IMR-90 (cell line): ENCODE data around the gene ACSS3. TPM values are rescaled to one million over a fixed set of nuclear protein-coding genes. Genes with fewer than 3 reads are reported as not detected.

Experiments
- ATAC-seq: fragments of 200-7000 bp; cut with Tn5 transposase; 2 replicates; pipeline ENCODE4 v1.9.1; 2020; ENCODE audit warnings: low read depth, mild to moderate bottlenecking, moderate library complexity
- BruUV-seq: library from RNA; stranded (reverse); fragments of 400-500 nt; replicated peaks from 2 replicates; lab custom pipeline; 2021; lab: Mats Ljungman, UMichigan
- CTCF ChIA-PET: fragments of 300-600 bp; formaldehyde crosslinking; extraction: SDS; loops from one replicate; lab custom pipeline; 2021; ENCODE audit warnings: antibody characterized with exemption; lab: Yijun Ruan, JAX
- POLR2A ChIA-PET: fragments of 300-600 bp; sonication (Branson Sonifier 250); formaldehyde crosslinking; loops from one replicate; lab custom pipeline; 2022; ENCODE audit warnings: antibody characterized with exemption; ENCODE audit not compliant: unreplicated experiment; lab: Charles Lee
- DNase-seq: peaks from one replicate; pipeline ENCODE4 v3.0.0; 2013
- H2AFZ ChIP-seq: replicated peaks from 2 replicates; pipeline ENCODE3; 2013; ENCODE audit warnings: low read length, mild to moderate bottlenecking; ENCODE audit not compliant: poor library complexity
- H2AK5ac ChIP-seq: 2 replicates; pipeline ENCODE4 v1.6.1; 2013; ENCODE audit warnings: low read depth, low read length, inconsistent platforms
- H2AK9ac ChIP-seq: replicated peaks from 2 replicates; pipeline ENCODE3; 2013; ENCODE audit warnings: mild to moderate bottlenecking, low read depth, low read length, moderate library complexity; ENCODE audit not compliant: poor library complexity
- H2BK120ac ChIP-seq: 2 replicates; pipeline ENCODE4 v1.6.1; 2013; ENCODE audit warnings: low read depth, low read length, inconsistent platforms
- H2BK15ac ChIP-seq: 3 replicates; pipeline ENCODE4 v1.6.1; 2013; ENCODE audit warnings: low read depth, low read length, inconsistent platforms
- H2BK20ac ChIP-seq: 2 replicates; pipeline ENCODE4 v1.6.1; 2013; ENCODE audit warnings: low read depth, mild to moderate bottlenecking, inconsistent platforms, low read length, moderate library complexity
- H2BK5ac ChIP-seq: 2 replicates; pipeline ENCODE4 v1.6.1; 2013; ENCODE audit warnings: mild to moderate bottlenecking, low read depth, low read length, inconsistent platforms; ENCODE audit not compliant: poor library complexity, severe bottlenecking
- H3K14ac ChIP-seq: replicated peaks from 2 replicates; pipeline ENCODE4 v1.6.1; 2013; ENCODE audit warnings: low read depth, low read length, inconsistent platforms
- H3K18ac ChIP-seq: 2 replicates; pipeline ENCODE4 v1.6.1; 2013; ENCODE audit warnings: low read depth, low read length, control low read depth
- H3K23ac ChIP-seq: 2 replicates; pipeline ENCODE4 v1.6.1; 2013; ENCODE audit warnings: low read depth, low read length, inconsistent platforms
- H3K27ac ChIP-seq: 2 replicates; pipeline ENCODE4 v1.5.1; 2013; ENCODE audit warnings: mild to moderate bottlenecking, control low read depth, low read length; ENCODE audit not compliant: insufficient read depth
- H3K27me3 ChIP-seq: 2 replicates; pipeline ENCODE4 v1.6.1; 2013; ENCODE audit warnings: low read length; ENCODE audit not compliant: control insufficient read depth, insufficient read depth
- H3K36me3 ChIP-seq: 2 replicates; pipeline ENCODE4 v1.6.1; 2013; ENCODE audit warnings: low read length, mixed read lengths; ENCODE audit not compliant: control insufficient read depth, insufficient read depth
- H3K4ac ChIP-seq: 2 replicates; pipeline ENCODE4 v1.6.1; 2013; ENCODE audit warnings: low read depth, low read length, inconsistent platforms
- H3K4me1 ChIP-seq: 2 replicates; pipeline ENCODE4 v1.6.1; 2013; ENCODE audit warnings: low read length, mixed read lengths; ENCODE audit not compliant: control insufficient read depth, insufficient read depth
- H3K4me2 ChIP-seq: 2 replicates; pipeline ENCODE4 v1.6.1; 2013; ENCODE audit warnings: low read depth, mild to moderate bottlenecking, control low read depth, low read length, moderate library complexity
- H3K4me3 ChIP-seq: 2 replicates; pipeline ENCODE4 v1.5.1; 2013; ENCODE audit warnings: low read depth, mild to moderate bottlenecking, control low read depth, low read length, moderate library complexity; ENCODE audit not compliant: insufficient read depth
- H3K56ac ChIP-seq: 2 replicates; pipeline ENCODE4 v1.6.1; 2013; ENCODE audit warnings: low read length, inconsistent platforms; ENCODE audit not compliant: insufficient read depth; ENCODE audit errors: extremely low read depth
- H3K79me1 ChIP-seq, 2 experiments: 2 replicates each; pipeline ENCODE4 v1.6.1; 2013; ENCODE audit warnings: low read length in 2 of 2, inconsistent platforms in 1 of 2, low read depth in 1 of 2
- H3K9ac ChIP-seq: 2 replicates; pipeline ENCODE4 v1.6.1; 2013; ENCODE audit warnings: low read depth, low read length, control low read depth
- H3K9me1 ChIP-seq: 2 replicates; pipeline ENCODE4 v1.6.1; 2013; ENCODE audit warnings: low read length, inconsistent platforms; ENCODE audit not compliant: insufficient read depth
- H3K9me3 ChIP-seq: 2 replicates; pipeline ENCODE4 v1.6.1; 2013; ENCODE audit warnings: low read length; ENCODE audit not compliant: control insufficient read depth, insufficient read depth
- H4K20me1 ChIP-seq: 2 replicates; pipeline ENCODE4 v1.6.1; 2013; ENCODE audit warnings: low read length, inconsistent platforms; ENCODE audit not compliant: insufficient read depth
- H4K5ac ChIP-seq: 2 replicates; pipeline ENCODE4 v1.6.1; 2013; ENCODE audit warnings: mild to moderate bottlenecking, low read depth, low read length, control low read depth
- H4K8ac ChIP-seq, 2 experiments: 2 replicates each; pipeline ENCODE4 v1.6.1; 2013; ENCODE audit warnings: low read depth in 2 of 2, low read length in 2 of 2, control low read depth in 1 of 2, inconsistent platforms in 1 of 2
- H4K91ac ChIP-seq: 2 replicates; pipeline ENCODE4 v1.6.1; 2013; ENCODE audit warnings: low read depth, low read length, inconsistent platforms; ENCODE audit not compliant: insufficient read depth
- BHLHE40 ChIP-seq: fragments of 150-350 bp; IDR thresholded peaks from 2 replicates; pipeline ENCODE4 v1.6.1; 2016; ENCODE audit warnings: mild to moderate bottlenecking, low read depth, low read length
- CEBPB ChIP-seq: IDR thresholded peaks from 2 replicates; pipeline ENCODE4 v1.6.1; 2012; ENCODE audit warnings: low read depth, low read length, improper control_type of control experiment
- FOS ChIP-seq: fragments of 150-350 bp; IDR thresholded peaks from 2 replicates; pipeline ENCODE4 v1.6.1; 2016; ENCODE audit warnings: low read depth, low read length
- MAZ ChIP-seq: IDR thresholded peaks from 2 replicates; pipeline ENCODE4 v1.6.1; 2012; ENCODE audit warnings: low read depth, mild to moderate bottlenecking, low read length, improper control_type of control experiment, moderate library complexity, borderline replicate concordance
- MXI1 ChIP-seq: IDR thresholded peaks from 2 replicates; pipeline ENCODE4 v1.6.1; 2012; ENCODE audit warnings: low read depth, mild to moderate bottlenecking, low read length, moderate library complexity, borderline replicate concordance
- NFE2L2 ChIP-seq: fragments of 150-350 bp; IDR thresholded peaks from 2 replicates; pipeline ENCODE4 v1.6.1; 2016; ENCODE audit warnings: low read depth, mild to moderate bottlenecking, low read length
- RCOR1 ChIP-seq: IDR thresholded peaks from 2 replicates; pipeline ENCODE4 v1.6.1; 2012; ENCODE audit warnings: mild to moderate bottlenecking, low read length, improper control_type of control experiment; ENCODE audit not compliant: insufficient replicate concordance
- RFX5 ChIP-seq: IDR thresholded peaks from 2 replicates; pipeline ENCODE4 v1.8.0; 2012; ENCODE audit warnings: low read depth, mild to moderate bottlenecking, low read length, moderate library complexity
- SMC3 ChIP-seq: fragments of 150-350 bp; IDR thresholded peaks from 2 replicates; pipeline ENCODE4 v1.6.1; 2016; ENCODE audit warnings: low read depth, mild to moderate bottlenecking, antibody characterized with exemption, low read length, moderate library complexity
- dilution Hi-C: fragments of 300-500 bp; cut with HindIII; formaldehyde crosslinking; loops from one replicate; pipeline ENCODE4 v1.14.3; 2018; ENCODE audit warnings: low sequenced_read_pairs; ENCODE audit not compliant: unreplicated experiment
- in situ Hi-C: fragments of 300-500 bp; cut with MboI; formaldehyde crosslinking; loops from 3 replicates; pipeline ENCODE4 v1.14.3; 2019; ENCODE audit warnings: low sequenced_read_pairs, inconsistent platforms, mixed read lengths
- intact Hi-C: fragments of 100-400 bp; cut with micrococcal nuclease; formaldehyde crosslinking; loops from 2 replicates; pipeline ENCODE4 v1.10.0; 2022
- polyA plus RNA-seq, 3 experiments: library from polyadenylated mRNA; depleted of rRNA; stranded (reverse); fragments of >200 nt; gene quantifications; 2 replicates each; pipeline ENCODE4 v1.2.3, GENCODE V29; 2012; ENCODE audit warnings: low replicate concordance in 1 of 3
- total RNA-seq: library from RNA; depleted of rRNA; stranded (reverse); fragments of >200 nt; gene quantifications from 2 replicates; pipeline ENCODE4 v1.2.3, GENCODE V29; 2012
- TF ChIP-seq, protein P1 (sequence below): fragments of 150-350 bp; IDR thresholded peaks from 2 replicates; pipeline ENCODE4 v1.6.1; 2017; ENCODE audit warnings: mild to moderate bottlenecking, antibody characterized with exemption, low read length, low read depth
- TF ChIP-seq, protein P2 (sequence below): fragments of 150-350 bp; IDR thresholded peaks from 2 replicates; pipeline ENCODE4 v1.6.1; 2016; ENCODE audit warnings: low read depth, mild to moderate bottlenecking, low read length, moderate library complexity, borderline replicate concordance
- TF ChIP-seq, protein P3 (sequence below): conservative IDR thresholded peaks from 2 replicates; pipeline ENCODE4 v1.5.1; 2012; ENCODE audit warnings: mild to moderate bottlenecking, low read depth, low read length, improper control_type of control experiment

The ACSS3 gene
- total and polyA plus RNA-seq, 2 of the 4 experiments (the other 2 are of a cell fraction) = 0.84 to 2.0 TPM

DNA sequence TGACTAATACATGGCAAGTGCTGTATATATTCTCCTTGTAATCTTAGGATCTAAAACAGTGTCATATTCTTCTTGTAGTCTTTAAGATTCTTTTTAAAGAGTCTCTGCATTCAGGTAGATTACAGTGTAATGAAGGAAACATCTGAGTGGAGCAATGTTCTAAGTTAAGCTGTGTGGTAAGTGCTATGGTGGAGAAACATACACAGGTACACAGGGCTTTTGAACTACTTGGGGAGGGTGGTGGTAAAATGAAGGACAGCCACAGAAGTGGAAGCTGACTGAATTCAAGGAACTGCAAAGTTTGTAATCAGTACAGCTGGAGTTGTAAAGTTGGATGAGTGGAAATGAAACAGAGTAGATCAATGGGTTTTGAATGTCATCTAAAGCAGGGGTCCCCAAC lies 27.8 kb downstream of the ACSS3 start:
- Histone ChIP-seq H2BK20ac (no peak overlapping the region), H3K4ac (no peak overlapping the region), H3K27me3 (no peaks in the 10 kb centered on the region), H4K20me1 (no peaks in the 10 kb centered on the region), H2BK5ac (no peak overlapping the region), H3K23ac (no peak overlapping the region), H2BK120ac (no peak overlapping the region), H4K8ac (no peak overlapping the region), H3K4me1 (no peaks in the 10 kb centered on the region), H3K9ac (no peak overlapping the region), H3K18ac (no peak overlapping the region), H3K4me2 (no peak overlapping the region), H2BK15ac (no peak overlapping the region), H2AK9ac (no peak overlapping the region), H3K9me3 (no peaks in the 10 kb centered on the region), H3K14ac (no peak overlapping the region), H3K9me1 (no peaks in the 10 kb centered on the region), H3K56ac (no peak overlapping the region), H3K4me3 (no peak overlapping the region), H2AFZ (no peak overlapping the region), H3K36me3 (no peaks in the 10 kb centered on the region), H4K5ac (no peak overlapping the region), H3K27ac (no peak overlapping the region), H2AK5ac (no peak overlapping the region), H3K79me1 (no peaks in the 10 kb centered on the region), H4K91ac (no peak overlapping the region)
- BruUV-seq = no TSS peak
- TF ChIP-seq RCOR1 (no peak), FOS (no peak), SMC3 (no peak), RFX5 (no peak), CEBPB (no peak), MAZ (no peak), NFE2L2 (no peak), BHLHE40 (no peak), MXI1 (no peak)
- TF ChIP-seq, protein P1, sequence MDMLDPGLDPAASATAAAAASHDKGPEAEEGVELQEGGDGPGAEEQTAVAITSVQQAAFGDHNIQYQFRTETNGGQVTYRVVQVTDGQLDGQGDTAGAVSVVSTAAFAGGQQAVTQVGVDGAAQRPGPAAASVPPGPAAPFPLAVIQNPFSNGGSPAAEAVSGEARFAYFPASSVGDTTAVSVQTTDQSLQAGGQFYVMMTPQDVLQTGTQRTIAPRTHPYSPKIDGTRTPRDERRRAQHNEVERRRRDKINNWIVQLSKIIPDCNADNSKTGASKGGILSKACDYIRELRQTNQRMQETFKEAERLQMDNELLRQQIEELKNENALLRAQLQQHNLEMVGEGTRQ = no peak
- TF ChIP-seq, protein P2, sequence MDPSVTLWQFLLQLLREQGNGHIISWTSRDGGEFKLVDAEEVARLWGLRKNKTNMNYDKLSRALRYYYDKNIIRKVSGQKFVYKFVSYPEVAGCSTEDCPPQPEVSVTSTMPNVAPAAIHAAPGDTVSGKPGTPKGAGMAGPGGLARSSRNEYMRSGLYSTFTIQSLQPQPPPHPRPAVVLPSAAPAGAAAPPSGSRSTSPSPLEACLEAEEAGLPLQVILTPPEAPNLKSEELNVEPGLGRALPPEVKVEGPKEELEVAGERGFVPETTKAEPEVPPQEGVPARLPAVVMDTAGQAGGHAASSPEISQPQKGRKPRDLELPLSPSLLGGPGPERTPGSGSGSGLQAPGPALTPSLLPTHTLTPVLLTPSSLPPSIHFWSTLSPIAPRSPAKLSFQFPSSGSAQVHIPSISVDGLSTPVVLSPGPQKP = no peak
- TF ChIP-seq, protein P3, sequence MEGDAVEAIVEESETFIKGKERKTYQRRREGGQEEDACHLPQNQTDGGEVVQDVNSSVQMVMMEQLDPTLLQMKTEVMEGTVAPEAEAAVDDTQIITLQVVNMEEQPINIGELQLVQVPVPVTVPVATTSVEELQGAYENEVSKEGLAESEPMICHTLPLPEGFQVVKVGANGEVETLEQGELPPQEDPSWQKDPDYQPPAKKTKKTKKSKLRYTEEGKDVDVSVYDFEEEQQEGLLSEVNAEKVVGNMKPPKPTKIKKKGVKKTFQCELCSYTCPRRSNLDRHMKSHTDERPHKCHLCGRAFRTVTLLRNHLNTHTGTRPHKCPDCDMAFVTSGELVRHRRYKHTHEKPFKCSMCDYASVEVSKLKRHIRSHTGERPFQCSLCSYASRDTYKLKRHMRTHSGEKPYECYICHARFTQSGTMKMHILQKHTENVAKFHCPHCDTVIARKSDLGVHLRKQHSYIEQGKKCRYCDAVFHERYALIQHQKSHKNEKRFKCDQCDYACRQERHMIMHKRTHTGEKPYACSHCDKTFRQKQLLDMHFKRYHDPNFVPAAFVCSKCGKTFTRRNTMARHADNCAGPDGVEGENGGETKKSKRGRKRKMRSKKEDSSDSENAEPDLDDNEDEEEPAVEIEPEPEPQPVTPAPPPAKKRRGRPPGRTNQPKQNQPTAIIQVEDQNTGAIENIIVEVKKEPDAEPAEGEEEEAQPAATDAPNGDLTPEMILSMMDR = no peak
- CTCF ChIA-PET = no interaction called here
- POLR2A ChIA-PET = no interaction called here
- ATAC-seq (no peak), DNase-seq (no peak)
- in situ Hi-C loops = no loop called here
- dilution Hi-C loops = no loop called here
- intact Hi-C loops = no loop called here
